Epidermal melanocyte (primary cell): ENCODE results near the gene SRRD.
"Not testable (repeated sequence)": the region's sequence is repeated elsewhere in the genome, so short reads cannot be mapped to it uniquely, and the experiment has no call there.

ENCODE experiments used
- DNase-seq: peaks from one replicate; pipeline ENCODE4 v3.0.0; 2011; ENCODE audit warnings: low spot score; ENCODE audit not compliant: insufficient read length

The SRRD gene

GRCh38 chr22:26483439-26484359, at the start of gene SRRD, which contains the start of gene HPS4:
Gene SRRD, plus strand, starts transcription at chr22:26483877. Its CDS starts 14 bp downstream, at chr22:26483891.
Gene HPS4, minus strand, starts transcription at chr22:26483783. Its CDS starts 2,021 bp downstream, at chr22:26481762.
- DNase-seq = peak; percentile 81

GRCh38 chr22:26435327-26436093, 48.2 kb upstream of the SRRD start:
- no peak for DNase-seq

- no peak for DNase-seq
Measured at GRCh38 chr22:26436903-26437515, 46.7 kb upstream of the SRRD start.

GRCh38 chr22:26437694-26438392, 45.8 kb upstream of the SRRD start:
- DNase-seq = no peak

GRCh38 chr22:26438776-26439175, 44.9 kb upstream of the SRRD start:
- not testable (repeated sequence) for DNase-seq

GRCh38 chr22:26439559-26439958, 44.1 kb upstream of the SRRD start:
- no peak for DNase-seq

- no peak for DNase-seq
Measured at GRCh38 chr22:26442086-26442756, 41.5 kb upstream of the SRRD start.

- DNase-seq = no peak
Measured at GRCh38 chr22:26443901-26444690, 39.6 kb upstream of the SRRD start.

- no peak for DNase-seq
Measured at GRCh38 chr22:26444777-26445176, 38.9 kb upstream of the SRRD start.

- DNase-seq = no peak
Measured at GRCh38 chr22:26445577-26446275, 38.0 kb upstream of the SRRD start.

- DNase-seq = no peak
Measured at GRCh38 chr22:26446808-26447515, 36.7 kb upstream of the SRRD start.

- DNase-seq = no peak
Measured at GRCh38 chr22:26447584-26448329, 35.9 kb upstream of the SRRD start.

GRCh38 chr22:26448334-26448733, 35.3 kb upstream of the SRRD start:
- DNase-seq = no peak

- no peak for DNase-seq
Measured at GRCh38 chr22:26448941-26449340, 34.7 kb upstream of the SRRD start.

GRCh38 chr22:26450453-26451185, 33.1 kb upstream of the SRRD start:
- DNase-seq = no peak

- DNase-seq = no peak
Measured at GRCh38 chr22:26452236-26453016, 31.3 kb upstream of the SRRD start.
